Body of pancreas (tissue), 4 donors: ENCODE measurements around the gene CAPN15. TPM values are rescaled to one million over a fixed set of nuclear protein-coding genes. Genes with fewer than 3 reads are reported as not detected.
A peak's percentile ranks its signal among the peaks of the same experiment; 100 is the strongest.

Experiments used
- ATAC-seq: fragments of 150-250 bp; one replicate; pipeline ENCODE4 v1.9.1; 2016
- DNase-seq, 4 donors: peaks; one replicate each; pipeline ENCODE4 v3.0.0-alpha.2; 2019
- H3K27ac ChIP-seq, 4 donors: fragments of 200-600 bp; sonication (generic); 1 replicate in 3 of 4; 2 replicates in 1 of 4; pipeline versions ENCODE4 v1.5.1 to v1.6.1; 2016 to 2019; ENCODE audit warnings: mild to moderate bottlenecking in 1 of 4, mixed read lengths in 1 of 4, moderate library complexity in 1 of 4
- H3K27me3 ChIP-seq, 2 donors: fragments of 200-600 bp; sonication (generic); one replicate each; pipeline ENCODE4 v1.6.0; 2016; ENCODE audit warnings: mild to moderate bottlenecking in 1 of 2
- H3K36me3 ChIP-seq, 2 donors: fragments of 200-600 bp; sonication (generic); replicated peaks in 1 of 2; 2 replicates each; pipeline ENCODE4 v1.5.1; 2016; ENCODE audit warnings: low read depth in 2 of 2; ENCODE audit not compliant: insufficient read depth in 1 of 2
- H3K4me1 ChIP-seq: fragments of 200-600 bp; sonication (generic); one replicate; pipeline ENCODE4 v1.6.0; 2016
- H3K4me3 ChIP-seq, 2 donors: fragments of 200-600 bp; sonication (generic); 1 replicate in 1 of 2; 2 replicates in 1 of 2; pipeline ENCODE4 v1.5.1; 2016 to 2019
- H3K9me3 ChIP-seq, 3 donors: fragments of 200-600 bp; sonication (generic); 1 replicate in 2 of 3; 2 replicates in 1 of 3; pipeline ENCODE4 v1.5.1; 2016
- POLR2A ChIP-seq, 3 donors: fragments of 450-650 bp; IDR thresholded peaks; one replicate each; pipeline ENCODE4 v1.6.1; 2016; ENCODE audit warnings: antibody characterized with exemption in 3 of 3, mild to moderate bottlenecking in 2 of 3
- WGBS, 2 donors: methylation state at CpG; one replicate each; pipeline ENCODE4 v1.1.5; 2017; 5-methylcytosine and 5-hydroxymethylcytosine counted together
- intact Hi-C: fragments of 100-400 bp; cut with DNase I; formaldehyde crosslinking; loops from one replicate; pipeline ENCODE4 v1.15.1; 2023
- total RNA-seq, 2 donors: library from RNA; depleted of rRNA; stranded (reverse); fragments of >200 nt; gene quantifications; one replicate each; pipeline ENCODE4 v1.1.0, GENCODE V29; 2016
- TF ChIP-seq, protein P1 (sequence below), 7 experiments: fragments of 450-650 bp in 4 of 7; fragments of 200-600 bp in 3 of 7; sonication (generic) in 3 of 7; IDR thresholded peaks; one replicate each; pipeline ENCODE4 v1.5.1; 2016 to 2019; ENCODE audit warnings: antibody characterized with exemption in 7 of 7

Gene CAPN15
- total RNA-seq, 2 donors from 2014 or later: 48.0 to 104 TPM

DNA sequence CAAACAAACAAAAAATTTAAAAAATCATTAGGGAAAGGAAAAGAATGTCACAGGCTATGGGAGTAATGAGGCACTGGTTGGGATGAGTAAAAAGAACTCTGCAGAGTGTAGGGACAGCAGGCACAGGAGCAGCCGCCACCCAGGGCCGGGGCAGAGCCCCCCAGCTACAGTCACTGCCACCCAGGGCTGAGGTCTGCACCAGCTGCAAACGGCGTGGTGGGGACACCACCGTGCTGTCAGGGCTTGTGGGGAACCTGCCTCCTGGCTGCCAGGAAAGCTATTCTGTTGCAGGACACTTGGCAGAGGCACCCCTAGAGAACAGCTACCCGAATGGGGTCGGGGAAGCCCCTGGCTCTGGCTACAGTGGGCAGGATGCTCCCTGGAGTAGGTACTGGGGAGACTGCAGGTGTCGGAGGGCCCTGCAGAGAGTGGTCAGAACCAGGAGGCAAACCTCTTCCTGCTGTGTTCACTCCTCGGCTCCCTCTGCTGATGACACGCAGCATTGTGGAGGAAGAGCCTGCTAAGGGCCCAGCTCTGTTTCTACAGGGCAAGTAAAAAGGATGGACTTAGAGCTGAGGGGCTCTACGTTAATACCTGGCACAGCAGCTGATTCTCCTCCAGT lies 32.3 kb upstream of the CAPN15 start:
- ATAC-seq (peak; percentile 48), DNase-seq (peak; percentile 25 to 50 (median 40))
- H3K36me3 ChIP-seq: peaks cover 0 to 6% of the 10 kb centered on the region in 2 donors
- TF ChIP-seq, protein P1, sequence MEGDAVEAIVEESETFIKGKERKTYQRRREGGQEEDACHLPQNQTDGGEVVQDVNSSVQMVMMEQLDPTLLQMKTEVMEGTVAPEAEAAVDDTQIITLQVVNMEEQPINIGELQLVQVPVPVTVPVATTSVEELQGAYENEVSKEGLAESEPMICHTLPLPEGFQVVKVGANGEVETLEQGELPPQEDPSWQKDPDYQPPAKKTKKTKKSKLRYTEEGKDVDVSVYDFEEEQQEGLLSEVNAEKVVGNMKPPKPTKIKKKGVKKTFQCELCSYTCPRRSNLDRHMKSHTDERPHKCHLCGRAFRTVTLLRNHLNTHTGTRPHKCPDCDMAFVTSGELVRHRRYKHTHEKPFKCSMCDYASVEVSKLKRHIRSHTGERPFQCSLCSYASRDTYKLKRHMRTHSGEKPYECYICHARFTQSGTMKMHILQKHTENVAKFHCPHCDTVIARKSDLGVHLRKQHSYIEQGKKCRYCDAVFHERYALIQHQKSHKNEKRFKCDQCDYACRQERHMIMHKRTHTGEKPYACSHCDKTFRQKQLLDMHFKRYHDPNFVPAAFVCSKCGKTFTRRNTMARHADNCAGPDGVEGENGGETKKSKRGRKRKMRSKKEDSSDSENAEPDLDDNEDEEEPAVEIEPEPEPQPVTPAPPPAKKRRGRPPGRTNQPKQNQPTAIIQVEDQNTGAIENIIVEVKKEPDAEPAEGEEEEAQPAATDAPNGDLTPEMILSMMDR (IDR thresholded peaks at IDR 0.05): peak in 6 of 7 experiments; percentile 23 to 40 (median 26)
- no peak for TF ChIP-seq POLR2A (IDR thresholded peaks at IDR 0.05)
- H3K9me3 ChIP-seq: no peaks in the 10 kb centered on the region
- intact Hi-C loops: no loop called here
- WGBS, 2 donors: 77 to 84% methylated on average over 9 of the region's 11 CpGs
- H3K4me1 ChIP-seq: no peaks in the 10 kb centered on the region
- no peak overlapping the region for H3K4me3 ChIP-seq
- H3K27ac ChIP-seq: no peak overlapping the region
- H3K27me3 ChIP-seq: no peaks in the 10 kb centered on the region

DNA sequence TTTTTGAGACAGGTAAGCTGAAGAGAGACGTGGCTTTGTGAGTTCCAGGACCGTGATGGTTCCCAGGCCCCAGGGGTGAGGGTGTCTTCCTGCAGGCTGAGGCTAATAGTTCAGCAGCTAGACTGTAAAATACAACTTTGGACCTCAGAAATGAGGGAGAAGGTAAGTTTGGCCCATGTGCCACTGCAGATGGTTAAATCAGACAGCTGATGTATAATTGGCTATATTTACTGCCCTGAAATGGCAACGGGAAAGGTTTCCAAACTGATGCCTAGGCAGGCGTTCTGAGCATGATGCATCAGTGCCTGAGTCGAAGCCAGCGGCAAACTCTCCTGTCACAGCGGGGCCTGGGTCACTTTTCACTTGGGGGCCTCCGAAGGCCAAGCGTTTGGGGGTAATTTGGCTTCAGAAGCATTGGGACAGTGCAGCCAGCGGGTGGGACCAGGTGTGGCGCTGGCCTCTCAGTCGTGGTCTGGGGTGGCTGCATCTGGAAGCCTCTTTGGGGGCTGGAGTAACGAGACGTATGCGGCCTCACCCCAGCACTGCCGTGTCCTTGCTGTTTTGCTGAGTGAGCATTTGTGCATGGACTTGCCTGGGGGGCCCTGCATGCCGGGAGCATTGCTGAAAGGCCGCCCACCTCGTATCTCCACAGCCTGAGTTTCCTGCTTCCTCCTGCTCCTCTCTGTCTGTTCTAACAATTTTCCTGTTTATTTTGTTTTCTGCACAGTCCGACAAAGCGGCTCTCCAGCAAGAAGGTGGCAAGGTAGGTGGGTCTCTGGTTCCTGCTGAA lies 31.2 kb upstream of the CAPN15 start:
- TF ChIP-seq, protein P1 (IDR thresholded peaks at IDR 0.05): no peak
- TF ChIP-seq POLR2A (IDR thresholded peaks at IDR 0.05): no peak
- DNase-seq (no peak), ATAC-seq (no peak)
- Histone ChIP-seq H3K9me3 (no peaks in the 10 kb centered on the region), H3K27me3 (no peaks in the 10 kb centered on the region), H3K27ac (no peak overlapping the region), H3K36me3 (peaks cover 0 to 1% of the 10 kb centered on the region in 2 donors), H3K4me1 (no peaks in the 10 kb centered on the region), H3K4me3 (no peak overlapping the region)
- WGBS, 2 donors: 83 to 84% methylated on average over 19 to 21 of the region's 21 CpGs
- intact Hi-C loops: no loop called here

DNA sequence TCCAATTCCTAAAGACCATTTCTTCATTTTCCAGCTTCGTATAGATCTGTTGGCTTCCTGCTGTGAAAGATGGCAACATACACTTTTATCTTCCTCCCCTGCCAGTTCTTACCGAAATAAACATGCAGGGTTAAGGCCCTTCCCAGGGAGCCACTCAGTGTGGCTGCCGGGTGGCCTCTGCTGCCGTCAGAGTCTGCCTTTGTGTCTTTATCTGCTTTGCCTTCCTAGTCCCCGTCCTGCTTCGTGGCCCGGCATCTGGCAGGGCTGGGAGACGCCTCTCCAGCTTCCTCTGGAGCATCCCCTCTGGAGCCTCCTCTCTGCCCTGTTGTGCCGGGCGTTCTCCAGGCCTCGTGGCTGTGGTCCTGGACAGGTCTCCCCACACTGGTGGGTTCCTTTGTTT lies 30.3 kb upstream of the CAPN15 start:
- TF ChIP-seq, protein P1 (IDR thresholded peaks at IDR 0.05): no peak
- TF ChIP-seq POLR2A (IDR thresholded peaks at IDR 0.05): no peak
- ATAC-seq: no peak
- H3K27me3 ChIP-seq: no peaks in the 10 kb centered on the region
- H3K4me3 ChIP-seq: no peak overlapping the region
- DNase-seq: no peak
- H3K36me3 ChIP-seq: peaks cover 0 to 1% of the 10 kb centered on the region in 2 donors
- H3K27ac ChIP-seq: no peak overlapping the region
- 87 to 90% methylated on average over 8 to 11 of the region's 11 CpGs for WGBS, 2 donors
- no peaks in the 10 kb centered on the region for H3K9me3 ChIP-seq
- no peaks in the 10 kb centered on the region for H3K4me1 ChIP-seq
- intact Hi-C loops: no loop called here

DNA sequence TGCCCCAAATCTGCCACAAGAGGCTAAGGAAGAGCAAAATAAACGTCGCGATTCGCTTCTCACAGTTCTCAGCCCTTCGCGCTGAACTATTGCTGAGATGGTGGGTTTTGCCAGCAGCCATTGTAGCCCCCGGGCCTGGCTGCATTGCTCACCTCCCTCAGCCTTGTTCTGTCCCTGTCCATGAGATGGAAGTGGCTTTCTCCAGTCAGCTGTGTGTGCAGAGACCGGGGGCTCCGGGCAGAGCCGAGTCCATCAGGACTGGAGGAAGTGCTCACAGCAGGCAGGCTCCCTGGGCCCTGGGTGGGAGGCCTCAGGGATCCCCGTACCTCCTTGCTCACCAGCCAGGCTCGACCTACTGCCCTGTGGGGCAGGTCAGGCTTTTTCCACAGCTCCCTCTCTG lies 27.6 kb upstream of the CAPN15 start:
- intact Hi-C loops: no loop called here
- Histone ChIP-seq H3K36me3 (no peaks in the 10 kb centered on the region), H3K4me3 (no peak overlapping the region), H3K27me3 (no peaks in the 10 kb centered on the region), H3K4me1 (no peaks in the 10 kb centered on the region), H3K9me3 (no peaks in the 10 kb centered on the region), H3K27ac (no peak overlapping the region)
- 90 to 98% methylated on average over 9 to 12 of the region's 12 CpGs for WGBS, 2 donors
- TF ChIP-seq POLR2A (IDR thresholded peaks at IDR 0.05): no peak
- TF ChIP-seq, protein P1 (IDR thresholded peaks at IDR 0.05): no peak
- no peak for DNase-seq
- no peak for ATAC-seq
